HepG2 (cell line): Measurements from ENCODE around the gene KCND3. TPM values are rescaled to one million over a fixed set of nuclear protein-coding genes. Genes with fewer than 3 reads are reported as not detected.

ENCODE experiments used
- ATAC-seq: fragments of 200-7000 bp; cut with Tn5 transposase; 3 replicates; pipeline ENCODE4 v1.9.1; 2020; ENCODE audit warnings: mild to moderate bottlenecking, moderate library complexity
- BruUV-seq: library from RNA; stranded (reverse); fragments of 400-500 nt; replicated peaks from 2 replicates; lab custom pipeline; 2021; lab: Mats Ljungman, UMichigan
- CTCF ChIA-PET: fragments of 300-600 bp; formaldehyde crosslinking; extraction: SDS; loops from one replicate; lab custom pipeline; 2021; ENCODE audit warnings: low total read pairs, inconsistent platforms, low intra/inter-chr PET ratio; lab: Yijun Ruan, JAX
- POLR2A ChIA-PET: fragments of 350-600 bp; sonication (Branson Sonifier 250); formaldehyde crosslinking; loops from one replicate; lab custom pipeline; 2020; ENCODE audit warnings: antibody characterized with exemption, inconsistent platforms; lab: Yijun Ruan, JAX
- DNase-seq: peaks from one replicate; pipeline ENCODE4 v3.0.0-alpha.2; 2015; ENCODE audit warnings: low spot score
- FAIRE-seq: peaks from 3 replicates; lab custom pipeline; 2011; peaks lifted over from hg19 to GRCh38; lab: Jason Lieb, UNC
- H2AFZ ChIP-seq: one replicate; pipeline ENCODE4 v1.6.1; 2011; ENCODE audit warnings: low read length, inconsistent platforms
- H3K27ac ChIP-seq: fragments of 300-600 bp; 3 replicates; pipeline ENCODE4 v1.8.0; 2011; ENCODE audit warnings: mixed run types, mild to moderate bottlenecking, mixed read lengths, low read length, inconsistent platforms; ENCODE audit not compliant: insufficient read depth; ENCODE audit errors: extremely low read length
- H3K27me3 ChIP-seq, 2 experiments: fragments of 200-600 bp in 1 of 2; 2 replicates in 1 of 2; 3 replicates in 1 of 2; pipeline versions ENCODE4 v1.6.0 to v1.8.0; 2011; ENCODE audit warnings: low read length in 2 of 2, mild to moderate bottlenecking in 2 of 2, moderate library complexity in 2 of 2, inconsistent platforms in 1 of 2; ENCODE audit not compliant: insufficient read depth in 2 of 2, control insufficient read depth in 1 of 2
- H3K36me3 ChIP-seq, 2 experiments: fragments of 200-600 bp in 1 of 2; replicated peaks in 1 of 2; 2 replicates in 1 of 2; 3 replicates in 1 of 2; pipeline versions ENCODE4 v1.5.1 to v1.8.0; 2011; ENCODE audit warnings: low read length in 2 of 2, inconsistent platforms in 1 of 2; ENCODE audit not compliant: insufficient read depth in 2 of 2, control insufficient read depth in 1 of 2
- H3K4me1 ChIP-seq: 2 replicates; pipeline ENCODE4 v1.5.1; 2012; ENCODE audit warnings: low read length, inconsistent platforms; ENCODE audit not compliant: insufficient read depth
- H3K4me2 ChIP-seq: 2 replicates; pipeline ENCODE4 v1.6.0; 2011; ENCODE audit warnings: low read depth, low read length, inconsistent platforms
- H3K4me3 ChIP-seq, 3 experiments: fragments of 200-600 bp in 1 of 3; sonication (generic), shearing (Covaris generic) in 1 of 3; replicated peaks in 1 of 3; 2 replicates each; pipeline ENCODE4 v1.5.1; 2011 to 2016; ENCODE audit warnings: low read length in 3 of 3, inconsistent platforms in 2 of 3, low read depth in 2 of 3, mild to moderate bottlenecking in 2 of 3, control low read depth in 1 of 3, mixed read lengths in 1 of 3; ENCODE audit not compliant: insufficient read depth in 1 of 3
- H3K79me2 ChIP-seq: one replicate; pipeline ENCODE4 v1.6.1; 2011; ENCODE audit warnings: low read length, inconsistent platforms; ENCODE audit not compliant: insufficient read depth
- H3K9ac ChIP-seq: 2 replicates; pipeline ENCODE4 v1.6.0; 2011; ENCODE audit warnings: mild to moderate bottlenecking, low read depth, low read length, inconsistent platforms; ENCODE audit not compliant: insufficient read depth
- H3K9me3 ChIP-seq: 2 replicates; pipeline ENCODE4 v1.5.1; 2012; ENCODE audit warnings: mild to moderate bottlenecking, low read length
- H4K20me1 ChIP-seq: 2 replicates; pipeline ENCODE4 v1.6.0; 2011; ENCODE audit warnings: inconsistent platforms, mild to moderate bottlenecking, low read length, moderate library complexity; ENCODE audit not compliant: insufficient read depth
- ELK4 ChIP-seq: sonication (generic); formaldehyde crosslinking; IDR thresholded peaks from 2 replicates; pipeline ENCODE4 v1.9.0; 2021; ENCODE audit warnings: missing genetic modification reagents, borderline replicate concordance
- IRF1 ChIP-seq: sonication (generic); formaldehyde crosslinking; IDR thresholded peaks from 2 replicates; pipeline ENCODE4 v1.4.0; 2020; ENCODE audit warnings: low read depth, mild to moderate bottlenecking, missing genetic modification reagents
- KMT2A ChIP-seq: sonication (generic); formaldehyde crosslinking; IDR thresholded peaks from 2 replicates; pipeline ENCODE4 v1.4.0; 2020; ENCODE audit warnings: missing genetic modification reagents
- ZNF263 ChIP-seq: sonication (generic); formaldehyde crosslinking; IDR thresholded peaks from 2 replicates; pipeline ENCODE4 v1.4.0; 2020; ENCODE audit warnings: missing genetic modification reagents
- ZNF431 ChIP-seq: sonication (generic); formaldehyde crosslinking; IDR thresholded peaks from 2 replicates; pipeline ENCODE4 v1.9.0; 2022; ENCODE audit warnings: missing genetic modification reagents, low read depth, mild to moderate bottlenecking, borderline replicate concordance
- ZNF639 ChIP-seq: conservative IDR thresholded peaks from 2 replicates; pipeline ENCODE4 v1.6.1; 2018; ENCODE audit warnings: missing genetic modification reagents
- ZNF768 ChIP-seq: sonication (generic); formaldehyde crosslinking; IDR thresholded peaks from 2 replicates; pipeline ENCODE4 v1.4.0; 2020; ENCODE audit warnings: missing genetic modification reagents
- WGBS: methylation state at CpG from one replicate; pipeline ENCODE4 v1.1.6; 2017; ENCODE audit warnings: low lambda C conversion rate; 5-methylcytosine and 5-hydroxymethylcytosine counted together
- in situ Hi-C: cut with HindIII; loops from 2 replicates; pipeline ENCODE4 v1.10.0; 2017; ENCODE audit warnings: low pct_unique_long_range_greater_than_20kb; ENCODE audit not compliant: extremely low pct_ligation_motif_present
- intact Hi-C: fragments of 100-400 bp; cut with micrococcal nuclease; formaldehyde crosslinking; loops from one replicate; pipeline ENCODE4 v1.10.0; 2022; ENCODE audit not compliant: unreplicated experiment
- polyA plus RNA-seq, 8 experiments: library from polyadenylated mRNA; depleted of rRNA in 3 of 8; stranded (reverse) in 7 of 8; unstranded in 1 of 8; fragments of >200 nt; fragmentation: Illumina TruSeq in 4 of 8; extraction: Trizol in 4 of 8; gene quantifications; 2 replicates each; pipeline versions ENCODE4 v1.2.1 to v1.2.3, GENCODE V29; 2011 to 2016; ENCODE audit warnings: low read depth in 4 of 8, missing spikeins in 1 of 8, mixed read lengths in 1 of 8; ENCODE audit not compliant: insufficient read depth in 1 of 8
- total RNA-seq, 5 experiments: library from RNA; depleted of rRNA; stranded (reverse); fragments of >200 nt; fragmentation: Illumina TruSeq; extraction: Trizol; gene quantifications; 2 replicates each; pipeline ENCODE4 v1.2.3, GENCODE V29; 2016; ENCODE audit warnings: low read depth in 1 of 5

The KCND3 gene
- total and polyA plus RNA-seq, 2 of the 13 experiments (the other 11 are each of a cell fraction or from before 2014, with no cell fraction given), result 0.04 TPM; not detected in 1

- H3K4me3 ChIP-seq, result no peak overlapping the region
- no peak overlapping the region for H3K4me2 ChIP-seq
- 0 out of 5 replicates have a peak, but pooled peaks cover 0 to 2% of the 10 kb centered on the region in 2 experiments for H3K36me3 ChIP-seq
- no peaks in the 10 kb centered on the region for H3K79me2 ChIP-seq
- no peaks in the 10 kb centered on the region for H3K9me3 ChIP-seq
- BruUV-seq, result TSS peak; percentile 47
- POLR2A ChIA-PET, result no interaction called here
- no peak overlapping the region for H3K9ac ChIP-seq
- 29% methylated on average over 1 of the region's 1 CpG for WGBS
- no peak for TF ChIP-seq KMT2A (CRISPR knock-in tag)
- TF ChIP-seq ZNF768 (CRISPR knock-in tag), result peak; percentile 88; the same call in 1 of the 2 replicates
- intact Hi-C loops, result no loop called here
- peaks cover 60% of the 10 kb centered on the region for H3K4me1 ChIP-seq
- no peak overlapping the region for H3K27ac ChIP-seq
- no peaks in the 10 kb centered on the region for H3K27me3 ChIP-seq
- CTCF ChIA-PET, result no interaction called here
- DNase-seq (no peak), FAIRE-seq (no peak), ATAC-seq (no peak)
- no peak overlapping the region for H2AFZ ChIP-seq
- H4K20me1 ChIP-seq, result no peaks in the 10 kb centered on the region
- in situ Hi-C loops, result loop anchor here (5.0 kb wide), 1 partner anchor 33 kb away; the partner anchor contains the start of gene DDX20
Observed at GRCh38 chr1:111723871-111724270, 265.6 kb downstream of the KCND3 start.

- Histone ChIP-seq H3K79me2 (no peaks in the 10 kb centered on the region), H2AFZ (no peak overlapping the region), H3K4me2 (peak overlapping the region; percentile 9; the same call in 1 of the 2 replicates), H3K27ac (no peak overlapping the region), H3K9me3 (no peaks in the 10 kb centered on the region), H3K36me3 (0 out of 5 replicates have a peak, but pooled peaks cover 0 to 2% of the 10 kb centered on the region in 2 experiments), H3K4me1 (peaks cover 60% of the 10 kb centered on the region), H3K27me3 (no peaks in the 10 kb centered on the region), H4K20me1 (no peaks in the 10 kb centered on the region), H3K9ac (no peak overlapping the region), H3K4me3 (no peak overlapping the region)
- ChIA-PET POLR2A (no interaction called here), CTCF (no interaction called here)
- no peak for ATAC-seq
- in situ Hi-C loops, result loop anchor here (5.0 kb wide), 1 partner anchor 34 kb away; the partner anchor contains the start of gene DDX20
- intact Hi-C loops, result no loop called here
- WGBS, result 52% methylated on average over 7 of the region's 7 CpGs
- no peak for DNase-seq
- no peak for FAIRE-seq
- BruUV-seq, result no TSS peak
- no peak for TF ChIP-seq ZNF639 (CRISPR knock-in tag)
- TF ChIP-seq ELK4 (CRISPR knock-in tag), result no peak
- peak; percentile 69 for TF ChIP-seq ZNF263 (CRISPR knock-in tag)
- TF ChIP-seq IRF1 (CRISPR knock-in tag), result no peak
- TF ChIP-seq ZNF431, result no peak
Observed at GRCh38 chr1:111723091-111723806, 266.2 kb downstream of the KCND3 start.
